DMS153 treated with DMSO at 0.1 percent for 48 hours (cell line): ENCODE results near the gene CNRIP1.
A peak's percentile ranks its signal among the peaks of the same experiment; 100 is the strongest.
"Not testable (repeated sequence)": the region's sequence is repeated elsewhere in the genome, so short reads cannot be mapped to it uniquely, and the experiment has no call there.

Experiments
- DNase-seq: peaks from one replicate; lab custom pipeline; 2025; ENCODE audit not compliant: unreplicated experiment; lab: John Stamatoyannopoulos, UW

The CNRIP1 gene, protein sequence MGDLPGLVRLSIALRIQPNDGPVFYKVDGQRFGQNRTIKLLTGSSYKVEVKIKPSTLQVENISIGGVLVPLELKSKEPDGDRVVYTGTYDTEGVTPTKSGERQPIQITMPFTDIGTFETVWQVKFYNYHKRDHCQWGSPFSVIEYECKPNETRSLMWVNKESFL

DNA sequence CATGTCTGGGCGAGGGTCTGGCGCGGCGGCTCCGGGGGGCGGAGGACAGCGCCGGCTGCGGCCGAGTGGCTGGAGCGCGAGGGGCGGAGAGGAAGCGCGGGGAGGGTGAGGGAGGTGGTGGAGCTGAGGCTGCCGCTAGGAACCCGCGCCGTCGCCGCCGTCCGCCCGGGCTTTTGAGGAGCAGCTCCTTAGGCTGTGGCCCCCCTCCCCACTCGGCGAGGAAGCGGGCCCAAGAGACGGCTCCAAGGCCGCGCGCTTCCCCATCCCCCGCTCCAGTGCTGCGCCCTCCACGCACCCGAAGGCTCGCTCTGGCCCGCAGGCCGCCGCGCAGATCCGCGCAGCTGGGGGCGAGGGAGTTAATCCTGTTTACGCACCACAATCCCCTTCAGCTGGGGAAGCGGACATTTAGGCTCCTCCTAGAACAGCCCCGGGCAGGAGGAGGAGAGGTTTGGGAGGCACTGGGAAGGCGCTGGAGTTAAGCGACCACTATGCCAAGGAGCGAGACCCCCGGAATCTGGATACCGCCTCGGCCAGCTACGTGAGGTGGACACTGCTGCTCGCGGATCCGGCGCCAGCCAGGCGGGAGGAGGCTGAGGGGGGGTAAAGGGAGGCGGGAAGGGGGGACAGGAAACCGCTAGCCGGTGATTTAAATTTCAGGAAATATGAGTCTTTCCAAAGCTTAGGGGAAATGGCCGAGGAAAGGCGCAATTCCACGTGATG lies at the start of gene CNRIP1:
Gene CNRIP1 (minus strand): TSS at position 552 of the 720 bp plus-strand sequence. CDS start 549 bp downstream, at position 3.
- DNase-seq: peak; percentile 26

DNA sequence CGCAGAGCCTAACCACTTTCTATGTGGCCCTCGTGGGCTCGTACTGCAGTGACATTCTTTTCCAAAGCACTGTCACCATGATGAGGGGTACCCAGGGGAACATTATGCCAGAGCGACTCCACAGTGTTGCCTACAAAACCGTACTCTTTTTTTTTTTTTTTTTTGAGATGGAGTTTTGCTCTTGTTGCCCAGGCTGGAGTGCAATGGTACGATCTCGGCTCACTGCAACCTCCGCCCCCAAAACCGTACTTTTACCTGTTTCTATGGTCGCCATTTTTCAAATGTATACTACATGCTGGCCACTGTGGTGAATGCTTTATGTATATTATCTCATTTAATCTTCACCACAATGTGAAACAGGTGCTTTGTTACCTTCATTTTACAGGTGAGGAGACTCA lies 49.6 kb upstream of the CNRIP1 start:
- DNase-seq: no peak

GRCh38 chr2:68368654-68369336 lies 49.0 kb upstream of the CNRIP1 start:
- no peak for DNase-seq

GRCh38 chr2:68367953-68368653 lies 48.4 kb upstream of the CNRIP1 start:
- DNase-seq: no peak

DNA sequence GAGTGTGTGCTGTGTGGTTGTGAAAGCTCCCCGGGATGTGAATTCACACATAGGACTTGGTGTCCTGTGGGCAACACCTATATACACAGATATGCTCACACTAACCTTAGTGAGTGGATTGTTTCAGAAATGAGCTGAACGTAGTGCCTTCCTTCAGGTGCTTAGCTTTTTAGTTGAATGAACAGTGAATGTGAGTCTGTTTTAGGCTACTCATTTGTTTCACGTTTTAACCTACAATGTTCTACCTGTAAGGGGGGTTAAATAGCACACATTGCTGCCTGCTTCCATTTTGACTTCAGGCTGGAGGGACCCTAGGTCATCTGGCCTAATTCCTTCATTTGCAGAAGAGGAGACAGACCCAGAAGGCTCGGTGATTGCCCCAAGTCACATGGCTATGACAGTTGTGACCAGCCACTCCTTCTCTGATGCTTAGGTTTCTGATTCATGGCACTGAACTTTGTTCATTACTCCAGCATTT lies 46.4 kb upstream of the CNRIP1 start:
- no peak for DNase-seq

DNA sequence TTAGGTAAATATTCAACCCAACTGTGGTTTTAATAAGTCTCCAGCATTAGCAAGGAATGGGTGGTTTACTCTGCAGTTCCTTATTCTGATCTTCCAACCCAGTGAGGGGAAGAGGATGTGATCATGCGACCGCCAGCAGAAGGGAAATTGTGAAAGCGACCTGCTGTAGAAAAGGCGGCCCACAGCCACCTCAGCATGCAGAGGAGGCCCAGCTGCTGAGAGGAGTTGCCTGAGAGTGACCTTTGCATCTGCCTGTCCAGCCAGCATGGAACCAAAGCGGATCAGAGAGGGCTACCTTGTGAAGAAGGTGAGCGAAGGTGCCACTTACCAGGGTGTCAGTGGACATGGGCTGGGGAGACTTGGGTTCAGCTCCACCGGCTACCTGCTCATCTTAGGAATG lies 45.3 kb upstream of the CNRIP1 start, which contains the start of gene PLEK:
Gene PLEK (plus strand): TSS at position 196 of the 400 bp plus-strand sequence. CDS start 70 bp downstream, at position 266.
- no peak for DNase-seq

- DNase-seq: no peak
Measured at GRCh38 chr2:68363721-68364120, 44.0 kb upstream of the CNRIP1 start.

DNA sequence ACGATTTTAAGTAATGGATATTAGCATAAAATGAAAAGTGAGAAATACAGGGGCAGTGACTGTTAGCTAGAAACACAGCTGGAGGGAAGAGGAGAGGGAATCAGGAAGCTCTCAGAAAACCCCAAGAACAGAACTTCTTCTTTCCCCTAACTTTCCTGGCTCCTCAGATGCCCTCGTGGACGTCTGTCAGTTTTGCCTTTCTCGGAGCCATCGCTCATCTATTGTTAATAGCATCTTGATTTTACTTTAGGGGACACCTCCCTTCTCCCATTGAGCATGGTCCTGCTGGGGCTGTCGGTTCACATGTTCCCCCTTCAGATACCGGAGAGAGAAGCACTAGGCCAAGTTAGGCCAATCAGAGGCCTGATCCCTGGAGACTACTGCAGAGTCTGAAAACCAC lies 43.0 kb upstream of the CNRIP1 start:
- DNase-seq: no peak

DNA sequence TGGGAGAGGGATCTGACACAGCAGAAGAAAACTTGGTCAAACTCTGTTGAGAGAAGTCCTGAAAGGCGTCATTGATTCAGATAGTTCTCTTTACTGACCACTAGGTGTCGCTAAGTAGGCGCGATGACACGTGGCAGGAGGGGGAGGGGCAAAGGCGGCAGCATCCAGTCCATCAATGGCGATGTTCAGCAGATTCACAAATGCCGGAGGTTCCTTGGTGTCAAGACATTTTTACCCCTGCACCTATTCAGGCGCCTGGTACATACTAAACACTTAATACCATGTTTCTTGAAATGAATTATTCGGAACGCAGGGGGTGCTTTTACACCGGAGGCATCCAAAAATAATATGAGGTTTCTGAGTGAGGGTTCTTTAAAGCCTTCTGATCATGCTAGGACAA lies 42.3 kb upstream of the CNRIP1 start:
- DNase-seq: peak; percentile 65

DNA sequence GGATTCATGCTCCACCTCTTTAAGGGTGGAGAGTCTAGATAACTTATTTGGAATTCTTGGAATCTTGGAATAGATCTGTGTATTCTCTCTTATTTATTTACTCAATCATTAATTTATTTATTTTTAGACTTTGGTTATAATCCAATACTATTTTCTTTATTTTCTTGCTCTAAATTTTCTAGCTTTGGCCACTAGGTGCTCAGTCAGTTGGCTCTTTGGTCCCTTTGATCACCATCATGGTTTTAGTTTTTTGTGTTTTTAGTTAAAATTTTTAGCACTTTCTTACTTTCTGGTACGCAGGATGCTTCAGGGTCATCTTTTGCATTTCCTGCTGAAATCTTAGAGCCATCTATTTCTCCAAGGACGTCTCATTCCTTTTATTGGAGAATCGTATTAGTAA lies 40.1 kb upstream of the CNRIP1 start:
- no peak for DNase-seq

DNA sequence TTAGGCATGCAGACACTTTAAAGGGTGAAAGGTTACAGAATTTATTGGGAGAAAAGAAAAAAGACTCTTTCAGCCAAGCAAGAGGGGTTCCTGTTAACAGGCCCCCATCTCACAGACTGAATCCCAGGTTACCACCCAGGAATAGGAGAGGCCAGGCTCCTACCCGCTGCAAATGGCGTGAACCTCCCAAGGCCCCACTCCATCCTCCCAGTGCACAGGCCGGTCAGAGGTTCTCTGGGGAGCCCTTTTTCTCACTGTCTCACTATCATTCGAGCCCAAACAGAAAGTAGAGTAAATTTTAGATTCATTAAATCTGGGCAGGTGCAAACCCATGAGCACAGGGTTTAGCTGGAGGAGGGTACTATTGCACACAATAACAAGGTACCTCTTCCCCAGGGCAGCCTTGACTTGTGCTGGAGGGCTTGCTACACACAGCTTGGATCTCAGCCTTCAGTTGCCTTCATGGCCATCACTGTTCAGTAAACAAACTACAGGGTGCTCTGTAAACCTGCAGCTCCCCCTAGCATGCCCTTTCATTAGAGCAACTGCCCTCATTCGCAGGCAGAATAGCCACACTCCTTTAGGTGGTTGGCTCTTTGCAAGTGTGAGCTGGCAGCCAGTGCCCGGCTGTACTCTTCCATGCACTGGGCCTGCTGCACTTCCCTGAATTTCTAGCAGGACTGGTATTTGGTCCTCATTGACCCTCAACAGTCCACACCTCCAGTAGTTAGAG lies 38.0 kb upstream of the CNRIP1 start:
- DNase-seq: peak; percentile 19

DNA sequence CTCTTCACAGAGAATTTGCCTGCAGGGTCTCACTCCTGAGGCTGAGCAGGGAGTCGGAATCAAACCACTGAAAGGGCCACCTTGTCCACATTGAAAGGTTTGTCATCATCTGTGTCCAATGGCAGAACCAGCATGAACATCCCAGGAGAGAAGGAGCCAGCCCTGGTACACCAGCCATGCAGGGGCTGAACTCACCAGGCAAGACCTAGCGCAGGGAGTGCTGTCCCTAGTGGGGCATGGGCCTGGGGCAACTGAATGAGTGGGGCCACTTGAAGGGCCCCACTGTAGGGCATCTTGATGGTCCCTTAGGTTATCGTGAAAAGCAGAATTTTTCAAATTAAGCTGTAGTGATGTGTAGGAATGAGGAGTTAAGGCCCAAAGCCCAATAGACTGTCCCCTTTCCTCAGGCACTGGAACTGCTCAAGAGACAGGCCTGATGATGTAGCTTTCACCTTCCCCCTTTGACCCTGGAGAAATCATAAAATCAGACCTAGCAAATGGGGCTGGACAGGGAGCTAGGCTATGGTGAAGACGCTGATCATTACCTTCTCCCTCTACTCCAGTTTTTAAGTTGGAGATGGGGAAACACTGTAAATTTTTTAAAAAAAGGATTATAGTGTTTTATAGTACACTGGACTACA lies 37.0 kb upstream of the CNRIP1 start:
- DNase-seq: no peak

- no peak for DNase-seq
Measured at GRCh38 chr2:68352651-68353391, 33.1 kb upstream of the CNRIP1 start.

DNA sequence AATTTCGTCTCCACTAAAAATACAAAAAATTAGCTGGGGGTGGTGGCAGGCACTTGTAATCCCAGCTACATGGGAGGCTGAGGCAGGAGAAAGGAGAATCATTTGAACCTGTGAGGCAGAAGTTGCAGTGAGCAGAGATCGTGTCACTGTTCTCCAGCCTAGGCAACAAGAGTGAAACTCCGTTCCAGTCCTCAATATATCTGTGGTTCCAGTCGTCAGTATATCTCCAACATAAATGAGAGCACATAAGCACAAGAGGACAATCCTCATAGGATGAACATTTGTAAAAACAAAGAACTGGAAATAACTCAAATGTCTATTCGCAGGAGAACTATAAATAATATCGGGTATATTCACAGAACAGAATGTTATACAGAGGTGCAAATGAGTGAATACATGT lies 32.2 kb upstream of the CNRIP1 start:
- DNase-seq: no peak

DNA sequence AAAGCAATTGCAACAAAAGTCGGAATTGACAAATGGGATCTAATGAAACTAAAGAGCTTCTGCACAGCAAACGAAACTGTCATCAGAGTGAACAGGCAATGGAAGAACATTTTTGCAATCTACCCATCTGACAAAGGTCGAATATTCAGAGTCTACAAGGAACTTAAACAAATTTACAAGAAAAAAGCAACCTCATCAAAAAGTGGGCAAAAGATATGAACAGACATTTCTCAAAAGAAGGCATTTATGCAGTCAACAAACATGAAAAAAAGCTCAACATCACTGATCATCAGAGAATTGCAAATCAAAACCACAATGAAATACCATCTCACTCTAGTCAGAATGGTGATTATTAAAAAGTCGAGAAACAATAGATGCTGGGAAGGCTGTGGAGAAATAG lies 29.3 kb upstream of the CNRIP1 start:
- DNase-seq: not testable (repeated sequence)

- DNase-seq: no peak
Measured at GRCh38 chr2:68345129-68345875, 25.6 kb upstream of the CNRIP1 start.

DNA sequence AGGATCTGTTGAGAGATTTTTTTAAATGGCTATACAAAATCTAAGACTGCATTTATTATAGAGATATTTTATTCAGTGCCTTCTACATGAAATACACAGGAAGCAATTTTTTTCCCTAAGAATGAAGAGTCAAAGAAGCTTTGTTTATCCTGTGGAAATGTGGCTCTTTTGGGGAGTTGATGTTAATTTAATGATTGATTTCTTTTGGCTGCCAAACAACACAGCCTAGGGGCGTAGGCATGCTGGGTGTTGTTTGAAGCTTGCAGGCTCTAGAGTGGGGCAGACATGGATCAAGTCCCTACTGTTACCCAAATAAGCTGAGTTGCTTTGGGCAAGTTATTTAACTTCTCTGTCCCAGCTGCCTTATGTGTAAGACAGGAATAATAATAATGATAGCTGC lies 24.3 kb upstream of the CNRIP1 start:
- no peak for DNase-seq

DNA sequence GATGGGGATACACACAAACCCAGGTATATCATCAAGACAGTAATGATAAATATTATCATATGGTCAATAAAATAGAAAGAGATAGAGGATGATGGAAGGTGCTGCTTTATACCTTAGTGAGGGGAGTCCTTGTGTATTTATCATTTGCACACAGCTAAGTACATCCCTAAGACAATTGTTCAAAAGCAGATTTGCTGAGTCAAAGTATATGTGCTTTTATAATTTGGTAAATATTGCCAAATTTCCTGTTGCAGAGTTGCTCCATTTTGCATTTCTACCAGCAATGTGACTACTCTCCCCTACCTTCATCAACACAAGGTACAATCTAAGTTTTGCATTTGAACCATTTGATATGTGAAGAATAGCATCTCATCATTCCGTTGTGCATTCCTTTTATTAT lies 22.7 kb upstream of the CNRIP1 start:
- no peak for DNase-seq

GRCh38 chr2:68341583-68341982 lies 21.8 kb upstream of the CNRIP1 start:
- no peak for DNase-seq
